Fibroblast of pulmonary artery (primary cell): ENCODE data around the gene RRP8.

Experiments
- DNase-seq: peaks from one replicate; pipeline ENCODE4 v3.0.0-alpha.2; 2010; ENCODE audit warnings: low read depth
- H3K4me3 ChIP-seq: replicated peaks from 2 replicates; pipeline ENCODE4 v1.5.1; 2011; ENCODE audit warnings: low read depth, mild to moderate bottlenecking, control low read depth, low read length, moderate library complexity
- TF ChIP-seq, protein P1 (sequence below): IDR thresholded peaks from 2 replicates; pipeline ENCODE4 v1.5.1; 2011; ENCODE audit warnings: mild to moderate bottlenecking, control low read depth, low read length, inconsistent platforms; ENCODE audit errors: missing control alignments

The RRP8 gene

DNA sequence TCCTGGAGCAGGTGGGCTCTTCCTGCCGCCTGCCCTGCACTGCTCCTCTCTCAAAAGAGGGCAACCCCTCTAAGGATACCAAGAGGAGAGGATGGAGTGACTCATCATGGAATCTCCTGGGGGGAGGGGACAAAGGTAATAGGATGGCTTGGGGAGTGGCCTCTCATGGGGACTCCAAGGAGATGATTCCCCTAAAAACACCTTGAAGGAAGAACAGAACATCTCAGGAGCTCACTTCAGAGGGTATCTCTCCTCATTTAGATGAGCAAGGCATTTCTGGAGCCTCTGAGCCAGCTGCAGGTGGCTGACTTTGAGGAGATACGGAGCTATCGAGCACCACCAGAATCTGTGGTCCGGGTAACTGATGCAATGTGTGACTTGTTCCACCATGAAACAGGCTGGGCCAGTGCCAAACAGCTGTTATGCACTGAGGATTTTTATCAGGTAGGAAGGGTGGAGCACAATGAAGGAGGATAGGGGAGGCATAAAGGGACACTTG lies 40.2 kb downstream of the RRP8 start:
- no peak for DNase-seq
- TF ChIP-seq, protein P1, sequence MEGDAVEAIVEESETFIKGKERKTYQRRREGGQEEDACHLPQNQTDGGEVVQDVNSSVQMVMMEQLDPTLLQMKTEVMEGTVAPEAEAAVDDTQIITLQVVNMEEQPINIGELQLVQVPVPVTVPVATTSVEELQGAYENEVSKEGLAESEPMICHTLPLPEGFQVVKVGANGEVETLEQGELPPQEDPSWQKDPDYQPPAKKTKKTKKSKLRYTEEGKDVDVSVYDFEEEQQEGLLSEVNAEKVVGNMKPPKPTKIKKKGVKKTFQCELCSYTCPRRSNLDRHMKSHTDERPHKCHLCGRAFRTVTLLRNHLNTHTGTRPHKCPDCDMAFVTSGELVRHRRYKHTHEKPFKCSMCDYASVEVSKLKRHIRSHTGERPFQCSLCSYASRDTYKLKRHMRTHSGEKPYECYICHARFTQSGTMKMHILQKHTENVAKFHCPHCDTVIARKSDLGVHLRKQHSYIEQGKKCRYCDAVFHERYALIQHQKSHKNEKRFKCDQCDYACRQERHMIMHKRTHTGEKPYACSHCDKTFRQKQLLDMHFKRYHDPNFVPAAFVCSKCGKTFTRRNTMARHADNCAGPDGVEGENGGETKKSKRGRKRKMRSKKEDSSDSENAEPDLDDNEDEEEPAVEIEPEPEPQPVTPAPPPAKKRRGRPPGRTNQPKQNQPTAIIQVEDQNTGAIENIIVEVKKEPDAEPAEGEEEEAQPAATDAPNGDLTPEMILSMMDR: no peak
- no peak overlapping the region for H3K4me3 ChIP-seq

DNA sequence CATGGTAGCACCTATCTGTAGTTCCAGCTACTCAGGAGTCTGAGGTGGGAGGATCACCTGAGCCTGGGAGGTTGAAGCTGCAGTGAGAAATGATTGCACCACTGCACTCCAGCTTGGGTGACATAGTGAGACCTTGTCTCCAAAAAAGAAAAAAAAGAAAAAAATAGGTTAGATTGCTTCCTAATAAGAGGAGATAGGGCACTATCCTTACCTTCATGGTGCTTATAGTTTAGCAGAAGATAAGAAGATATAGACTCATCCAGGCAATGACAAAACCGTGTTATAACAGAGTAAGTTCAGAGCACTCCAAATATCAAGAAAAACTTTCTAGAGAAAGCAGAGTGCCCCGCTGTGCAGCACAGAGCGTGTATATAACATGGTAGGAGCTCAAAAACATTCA lies 42.1 kb downstream of the RRP8 start:
- TF ChIP-seq, protein P1: no peak
- DNase-seq: no peak
- H3K4me3 ChIP-seq: no peak overlapping the region

DNA sequence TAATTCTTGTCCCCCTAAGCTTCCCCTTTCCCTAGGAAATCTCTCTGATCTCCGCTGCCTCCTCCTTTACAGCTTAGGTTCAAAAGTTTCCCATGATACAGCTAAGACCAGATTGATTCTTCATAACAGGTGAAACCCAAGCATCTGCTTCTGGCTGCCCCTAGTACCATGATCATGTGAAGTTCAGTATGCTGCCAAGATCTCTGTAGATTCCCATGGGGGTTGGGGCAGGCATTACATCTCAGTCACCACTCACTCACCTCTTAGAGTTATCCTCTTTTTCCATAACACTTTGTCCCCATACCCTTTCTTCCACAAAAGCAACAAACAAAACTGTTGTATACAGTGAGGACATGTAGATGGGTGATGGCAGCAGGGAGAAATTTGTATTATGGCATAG lies 44.0 kb downstream of the RRP8 start:
- no peak overlapping the region for H3K4me3 ChIP-seq
- DNase-seq: no peak
- TF ChIP-seq, protein P1: no peak

DNA sequence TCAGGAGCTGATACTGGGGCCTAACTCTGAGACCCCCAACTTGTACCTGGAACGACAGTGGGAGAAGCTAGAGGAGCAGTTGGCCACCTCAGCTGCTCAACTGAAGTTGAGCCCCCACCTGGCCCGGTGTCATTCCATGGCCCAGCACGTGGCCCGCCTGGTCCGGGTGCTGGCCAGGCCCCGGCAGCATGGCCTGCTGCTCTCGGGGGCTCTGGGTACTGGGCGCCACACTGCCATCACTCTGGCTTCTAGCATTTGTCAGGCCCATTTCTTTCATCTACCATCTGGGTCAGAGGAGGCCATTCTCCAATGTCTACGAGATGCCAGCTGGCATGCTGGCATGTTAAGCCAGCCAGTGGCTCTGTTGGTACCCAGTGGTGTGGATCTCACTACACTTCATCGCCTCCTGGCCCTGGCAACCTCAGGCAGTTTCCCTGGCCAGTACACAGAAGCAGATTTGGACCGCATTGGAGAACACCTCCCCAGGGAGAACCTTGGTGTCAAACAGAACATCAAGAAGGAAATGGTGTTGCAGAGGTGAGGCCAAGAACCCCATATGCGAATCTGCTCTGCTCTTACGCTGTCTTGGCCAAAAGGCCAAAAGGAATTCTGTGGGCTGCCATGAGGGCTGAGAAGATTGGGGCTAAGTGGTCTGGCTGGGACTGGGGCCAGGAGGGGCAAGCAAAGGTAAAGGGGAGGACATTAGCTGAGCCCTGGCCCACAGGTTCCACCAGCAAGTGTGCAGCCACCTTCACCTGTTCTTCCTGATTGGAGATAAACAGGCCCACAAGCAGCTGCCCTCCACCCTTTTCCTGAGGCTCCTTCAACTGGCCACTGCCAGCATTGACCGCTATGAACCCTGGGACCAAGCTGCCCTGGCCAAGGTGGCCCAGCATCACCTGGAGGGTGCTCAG lies 45.4 kb downstream of the RRP8 start:
- TF ChIP-seq, protein P1: no peak
- H3K4me3 ChIP-seq: no peak overlapping the region
- no peak for DNase-seq

DNA sequence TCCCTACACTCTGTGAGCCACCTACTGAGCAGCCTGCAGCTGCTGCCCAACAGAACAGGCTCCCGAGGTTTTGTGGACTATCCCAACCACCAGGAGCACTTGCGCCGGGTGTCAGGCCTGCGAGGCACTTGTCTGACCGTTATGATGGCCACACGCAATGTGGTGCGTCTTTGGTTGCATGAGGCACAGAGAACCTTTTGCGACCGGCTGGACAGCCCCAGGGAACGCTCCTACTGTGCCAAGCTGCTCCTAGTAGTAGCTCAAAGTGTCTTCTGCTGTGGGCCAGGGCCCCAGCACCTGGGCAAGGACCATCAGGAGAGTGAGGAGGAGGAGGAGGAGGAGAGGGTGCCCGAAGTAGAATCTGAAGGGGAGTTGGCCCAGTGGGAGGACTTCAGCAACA lies 46.4 kb downstream of the RRP8 start:
- DNase-seq: no peak
- TF ChIP-seq, protein P1: no peak
- no peak overlapping the region for H3K4me3 ChIP-seq

DNA sequence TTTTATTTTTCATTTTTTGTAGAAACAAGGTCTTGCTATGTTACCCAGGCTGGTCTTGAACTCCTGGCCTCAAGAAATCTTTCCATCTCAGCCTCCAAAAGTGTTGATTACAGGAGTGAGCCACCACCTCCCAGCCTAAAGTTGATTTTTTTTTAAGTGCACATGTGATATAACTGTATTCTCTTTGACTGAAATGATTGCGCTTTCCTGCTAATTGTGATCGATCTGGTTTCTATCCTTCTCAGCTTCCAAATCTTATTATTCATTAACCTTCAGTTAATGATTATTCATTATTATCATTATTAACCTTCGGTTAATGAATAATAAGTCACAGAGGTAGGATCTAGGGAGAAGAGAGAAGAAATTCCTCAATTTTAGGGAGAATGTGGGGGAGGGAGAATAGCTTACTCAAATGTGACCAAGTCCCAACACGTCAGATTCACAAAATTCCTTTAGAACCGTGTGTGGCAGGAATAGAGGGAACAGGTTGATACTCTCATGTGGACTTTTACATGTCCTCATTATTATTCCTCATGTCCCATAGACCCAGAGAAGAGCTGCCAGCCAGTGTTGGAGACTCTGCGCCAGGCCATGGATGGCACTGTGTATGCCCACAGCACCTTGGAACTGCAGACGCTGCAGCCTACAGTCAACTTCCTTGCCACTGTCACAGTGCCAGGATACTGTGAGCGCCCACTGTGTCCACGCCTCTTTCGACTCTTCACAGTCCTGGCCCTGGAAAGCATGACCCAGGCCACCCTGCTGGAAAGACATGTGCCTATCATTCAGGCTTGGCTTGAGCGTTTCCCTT lies 47.1 kb downstream of the RRP8 start:
- TF ChIP-seq, protein P1: no peak
- no peak for DNase-seq
- H3K4me3 ChIP-seq: no peak overlapping the region
